Activated CD4-positive, alpha-beta T cell treated with anti-CD3 and anti-CD28 coated beads for 48 hours (primary cell): ENCODE results near the gene TNFRSF8.
A peak's percentile ranks its signal among the peaks of the same experiment; 100 is the strongest.

Experiments used
- DNase-seq: peaks from one replicate; pipeline ENCODE4 v3.0.0-alpha.2; 2020

TNFRSF8 gene

GRCh38 chr1:12144236-12144635 lies 81.1 kb downstream of the TNFRSF8 start:
- no peak for DNase-seq

- no peak for DNase-seq
Observed at GRCh38 chr1:12144969-12145368, 81.9 kb downstream of the TNFRSF8 start.

GRCh38 chr1:12145616-12146342 lies 82.7 kb downstream of the TNFRSF8 start:
- no peak for DNase-seq

DNA sequence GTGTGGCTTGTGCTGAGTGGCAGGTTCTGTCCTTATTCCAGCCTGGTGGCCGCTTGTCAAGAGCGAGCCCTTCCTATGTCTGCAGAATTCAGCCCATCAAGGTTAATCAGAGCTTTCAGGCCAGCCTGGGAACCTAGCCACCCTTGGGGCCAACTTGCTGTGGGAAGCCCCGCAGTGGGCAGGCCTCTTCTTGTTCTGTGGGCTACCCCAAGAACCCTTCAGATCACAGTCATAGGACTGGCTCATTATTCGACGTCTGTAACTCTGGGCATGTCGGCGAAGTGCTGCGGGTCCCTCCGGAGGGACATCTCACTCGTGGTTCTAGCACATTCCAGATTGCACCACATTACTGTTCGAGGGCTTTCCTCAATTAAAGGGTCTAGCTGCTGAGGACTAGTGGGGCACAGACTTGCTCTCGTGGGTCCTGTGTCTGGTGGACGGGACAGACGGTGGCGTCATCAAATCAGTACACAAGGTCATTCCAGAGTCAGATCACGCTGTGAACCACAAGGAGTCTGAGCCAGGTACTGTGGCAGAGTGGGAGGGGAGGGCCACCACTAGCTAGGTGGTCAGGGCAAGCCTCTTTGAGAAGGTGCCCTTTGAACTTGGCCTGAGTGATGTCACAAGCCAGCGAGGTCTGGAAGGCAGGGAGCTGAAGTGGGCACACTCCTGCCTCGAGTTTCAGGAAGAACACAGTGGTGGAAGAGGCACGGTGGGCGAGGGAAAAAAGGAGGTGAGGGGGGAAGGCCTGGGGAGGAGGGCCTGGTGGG lies 83.4 kb downstream of the TNFRSF8 start:
- DNase-seq, result no peak

DNA sequence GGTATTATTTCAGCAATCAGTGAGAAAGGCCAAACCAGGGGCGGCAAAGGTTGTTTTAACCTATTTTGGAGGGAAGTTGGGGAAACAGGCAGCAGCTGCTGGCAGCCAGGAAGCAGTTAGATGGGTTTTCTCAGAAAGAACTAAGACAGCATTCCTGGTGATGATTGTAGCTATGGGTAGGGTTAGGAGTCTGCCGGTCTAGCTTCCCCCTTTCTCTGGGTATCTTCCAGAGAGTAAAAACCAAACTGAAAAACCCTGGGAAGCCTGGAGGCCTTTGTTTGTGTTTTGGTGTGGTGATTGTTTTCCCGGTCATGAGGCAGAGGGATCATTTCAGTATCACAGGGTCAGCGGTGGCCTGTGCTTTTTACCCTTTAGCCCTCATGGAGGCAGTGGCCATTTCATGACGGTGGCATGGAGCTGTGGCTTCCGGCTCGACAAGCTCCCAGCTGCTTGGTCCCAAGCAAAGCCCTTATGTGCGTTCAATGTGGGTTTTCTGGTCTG lies 84.1 kb downstream of the TNFRSF8 start:
- no peak for DNase-seq

DNA sequence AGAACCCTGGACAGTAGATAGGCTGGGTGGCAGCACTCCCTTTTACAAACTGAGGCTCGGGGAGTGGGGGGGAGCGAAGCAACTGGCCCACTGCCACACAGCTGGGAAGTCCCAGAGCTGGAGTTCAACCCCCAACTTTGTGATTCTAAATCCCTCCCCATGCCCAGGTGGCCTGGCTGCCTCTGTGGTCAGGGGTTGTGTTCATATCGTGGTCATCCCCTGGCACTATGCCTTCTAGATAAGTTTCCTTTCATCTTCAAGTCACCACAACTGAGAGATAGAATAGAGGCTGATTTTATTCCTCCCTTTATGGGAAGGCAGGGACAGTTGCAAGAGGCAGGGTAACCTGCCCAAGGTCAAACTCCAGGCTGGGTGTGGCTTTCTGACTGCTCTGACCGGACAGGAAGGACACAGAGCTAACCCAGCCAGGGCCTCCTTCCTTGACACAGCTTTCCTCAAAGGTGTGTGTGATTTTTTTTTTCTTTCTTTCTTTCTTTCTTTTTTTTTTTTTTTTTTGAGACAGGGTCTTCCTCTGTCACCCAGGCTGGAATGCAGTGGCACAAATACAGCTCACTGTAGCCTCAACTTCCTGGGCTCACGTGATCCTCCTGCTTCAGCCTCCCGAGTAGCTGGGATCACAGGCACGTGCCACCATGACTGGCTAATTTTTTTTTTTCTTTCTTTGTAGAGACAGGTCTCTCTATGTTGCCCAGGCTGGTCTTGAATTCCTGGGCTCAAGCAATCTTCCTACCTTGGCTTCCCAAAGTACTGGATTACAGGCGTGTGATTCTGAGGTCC lies 85.3 kb downstream of the TNFRSF8 start:
- DNase-seq, result no peak

DNA sequence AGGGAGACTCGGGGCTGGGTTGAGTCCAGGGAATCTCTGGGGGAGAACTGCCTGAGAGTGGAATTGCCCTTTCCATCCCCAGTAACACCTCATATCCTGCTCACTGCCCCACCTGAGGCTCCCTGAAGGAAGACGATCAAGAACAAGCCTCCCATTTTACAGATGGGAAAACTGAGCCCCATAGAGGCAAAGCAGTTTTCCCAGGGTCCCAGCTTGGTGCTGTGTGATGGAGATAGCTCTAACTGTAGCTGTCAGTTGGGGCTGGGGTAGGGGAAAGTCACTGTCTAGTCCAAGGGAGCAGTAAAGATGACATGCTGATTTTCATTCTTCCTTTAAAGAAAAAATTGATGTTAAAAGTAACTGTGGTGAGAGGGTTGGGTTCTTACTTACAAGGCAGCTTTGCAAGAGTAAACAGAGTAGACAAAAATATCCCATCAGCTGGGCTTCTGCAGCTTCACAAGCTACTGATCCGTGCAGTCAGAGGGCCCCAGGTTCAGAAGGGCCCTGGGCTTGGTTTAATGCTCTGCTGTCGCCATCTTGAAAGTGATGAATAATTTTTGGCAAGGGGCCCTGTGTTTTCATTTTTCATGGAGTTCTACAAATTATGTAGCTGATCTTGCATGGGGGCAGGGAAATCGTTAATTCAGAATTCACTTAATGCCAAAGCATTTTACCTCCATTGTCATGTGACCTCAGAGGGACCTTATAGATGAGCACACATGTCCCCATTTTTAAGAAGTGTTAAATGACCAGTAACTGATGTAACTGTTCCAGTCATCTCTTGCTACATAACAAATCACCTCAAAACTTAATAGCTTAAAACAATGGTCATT lies 86.1 kb downstream of the TNFRSF8 start:
- no peak for DNase-seq

- no peak for DNase-seq
Observed at GRCh38 chr1:12149791-12150175, 86.7 kb downstream of the TNFRSF8 start.

DNA sequence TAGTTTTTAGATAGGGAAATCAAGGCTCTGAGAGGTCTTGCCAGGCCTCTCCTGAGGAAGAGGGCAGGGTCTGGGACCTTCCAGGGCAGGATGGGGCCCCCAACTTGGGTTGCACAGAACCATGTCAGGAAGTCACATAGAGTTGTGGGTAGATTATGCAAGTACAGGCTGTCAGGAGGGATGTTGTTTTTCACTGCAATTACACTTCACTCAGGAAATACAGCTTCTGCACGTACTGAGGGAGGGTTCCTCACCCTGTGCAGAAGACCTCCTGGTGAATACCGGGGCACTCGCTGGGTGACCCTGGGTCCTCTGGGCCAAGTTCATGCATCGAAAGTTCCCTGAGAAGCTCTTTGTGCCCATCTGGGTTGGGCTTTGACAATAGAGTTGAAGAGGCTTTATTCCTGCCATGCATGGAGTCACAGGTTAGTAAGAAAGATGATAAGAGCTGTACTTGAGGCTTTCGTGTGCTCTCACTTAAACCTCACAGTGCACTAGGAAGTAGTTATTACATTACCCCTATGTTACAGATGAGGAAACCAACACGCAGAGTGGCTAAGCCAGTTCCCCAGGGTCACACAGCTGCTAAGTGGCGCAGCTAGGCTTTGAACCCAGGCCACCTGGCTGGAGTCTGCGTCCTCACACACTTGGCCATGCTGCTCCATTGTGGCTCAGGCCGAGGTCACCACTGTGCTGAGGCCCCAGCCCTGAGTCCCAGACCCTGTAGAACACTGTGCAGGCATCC lies 87.5 kb downstream of the TNFRSF8 start:
- no peak for DNase-seq

GRCh38 chr1:12151465-12151864 lies 88.4 kb downstream of the TNFRSF8 start:
- no peak for DNase-seq

DNA sequence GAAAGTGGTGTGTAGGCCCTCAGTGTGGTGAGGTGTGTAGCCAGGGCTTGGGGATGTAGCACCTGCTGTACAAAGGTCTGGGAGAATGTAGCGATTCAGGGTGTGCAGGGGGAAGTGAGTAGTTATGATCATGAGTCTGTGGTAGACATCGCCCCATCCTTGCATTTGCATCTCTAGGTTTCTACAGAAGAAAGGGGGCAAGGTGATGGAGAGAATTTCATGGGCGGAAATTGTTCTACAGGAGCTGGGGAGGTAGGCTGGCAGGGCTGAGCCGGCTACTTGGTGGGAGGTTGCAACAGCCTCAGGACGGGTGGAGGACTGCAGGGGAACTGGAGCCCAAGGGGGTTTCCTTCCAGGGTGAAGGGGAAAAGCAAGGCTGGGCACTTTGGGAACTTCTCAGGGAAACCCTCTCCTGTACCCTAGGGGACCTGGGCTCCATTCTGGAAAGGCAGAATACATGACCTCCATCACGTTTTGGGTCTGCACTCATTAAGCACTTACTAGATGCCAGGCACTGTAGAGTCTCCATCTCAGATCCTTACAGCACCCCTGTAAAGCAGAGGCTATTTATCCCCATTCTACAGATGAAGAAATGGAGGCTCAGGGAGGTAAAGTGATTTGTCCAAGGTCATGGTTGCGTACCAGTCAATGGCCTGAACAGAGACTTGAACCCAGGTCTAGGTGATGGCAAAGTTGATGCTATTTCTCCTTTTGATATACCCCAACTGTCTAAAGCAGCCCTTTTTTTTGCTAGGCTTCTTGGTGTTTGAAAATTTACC lies 89.2 kb downstream of the TNFRSF8 start:
- no peak for DNase-seq

GRCh38 chr1:12153181-12153785 lies 90.2 kb downstream of the TNFRSF8 start:
- no peak for DNase-seq

GRCh38 chr1:12155328-12155727 lies 92.2 kb downstream of the TNFRSF8 start:
- no peak for DNase-seq

- DNase-seq, result peak; percentile 59
Observed at GRCh38 chr1:12157366-12158231, 94.5 kb downstream of the TNFRSF8 start.

GRCh38 chr1:12158357-12159092 lies 95.4 kb downstream of the TNFRSF8 start:
- DNase-seq, result no peak

- no peak for DNase-seq
Observed at GRCh38 chr1:12159816-12160215, 96.7 kb downstream of the TNFRSF8 start.

DNA sequence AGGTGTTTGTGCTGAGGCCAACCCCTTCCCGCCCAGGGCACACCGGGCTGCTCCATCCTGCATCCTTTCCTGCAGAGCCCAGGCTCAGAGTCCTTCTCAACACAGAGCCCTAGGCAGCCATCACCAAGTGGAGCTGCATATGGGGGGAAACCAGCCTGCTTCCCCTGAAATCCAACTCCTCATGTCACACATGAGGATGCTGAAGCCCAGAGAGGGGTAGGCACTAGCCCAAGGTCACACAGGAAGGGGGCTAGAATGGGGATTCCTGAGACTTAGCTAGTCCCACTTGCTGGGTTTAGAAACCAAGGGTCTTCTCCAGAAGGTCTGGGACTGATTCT lies 98.2 kb downstream of the TNFRSF8 start:
- no peak for DNase-seq

- peak; percentile 86 for DNase-seq
Observed at GRCh38 chr1:12161662-12162458, 98.8 kb downstream of the TNFRSF8 start.
